K562 (cell line): ENCODE measurements around the gene ZSWIM8. TPM values are rescaled to one million over a fixed set of nuclear protein-coding genes. Genes with fewer than 3 reads are reported as not detected.
"Not testable (repeated sequence)": the region's sequence is repeated elsewhere in the genome, so short reads cannot be mapped to it uniquely, and the experiment has no call there.

Source experiments
- ATAC-seq: fragments of 200-7000 bp; cut with Tn5 transposase; 3 replicates; pipeline ENCODE4 v1.9.1; 2020; ENCODE audit warnings: moderate library complexity
- BruUV-seq: library from RNA; stranded (reverse); fragments of 400-500 nt; replicated peaks from 2 replicates; lab custom pipeline; 2021; lab: Mats Ljungman, UMichigan
- CTCF ChIA-PET: fragments of 300-600 bp; formaldehyde crosslinking; extraction: SDS; loops from one replicate; lab custom pipeline; 2021; ENCODE audit warnings: low intra/inter-chr PET ratio; lab: Yijun Ruan, JAX
- POLR2A ChIA-PET: fragments of 300-600, 350-650 bp; sonication (Branson Sonifier 250); formaldehyde crosslinking; extraction: SDS; loops from one replicate; lab custom pipeline; 2021; ENCODE audit warnings: antibody characterized with exemption, inconsistent platforms; lab: Yijun Ruan, JAX
- DNase-seq, 4 experiments: peaks; one replicate each; pipeline versions ENCODE4 v3.0.0 to v3.0.0-alpha.2; 2011 to 2018; ENCODE audit warnings: low spot score in 3 of 4, mixed read lengths in 3 of 4; ENCODE audit errors: extremely low read depth in 1 of 4
- FAIRE-seq: peaks from 2 replicates; lab custom pipeline; 2011; peaks lifted over from hg19 to GRCh38; lab: Jason Lieb, UNC
- H2AFZ ChIP-seq: 2 replicates; pipeline ENCODE4 v1.6.0; 2011; ENCODE audit warnings: low read depth, low read length, control low read depth, inconsistent platforms
- H3K27ac ChIP-seq: fragments of 200-600 bp; 3 replicates; pipeline ENCODE4 v1.8.0; 2011; ENCODE audit warnings: low read depth, mild to moderate bottlenecking, control low read depth, inconsistent platforms, low read length, moderate library complexity, mixed read lengths; ENCODE audit errors: extremely low read depth
- H3K27me3 ChIP-seq, 2 experiments: fragments of 300-600 bp in 1 of 2; 2 replicates in 1 of 2; 3 replicates in 1 of 2; pipeline versions ENCODE4 v1.6.0 to v1.8.0; 2011; ENCODE audit warnings: inconsistent platforms in 2 of 2, low read length in 2 of 2, mild to moderate bottlenecking in 1 of 2, mixed read lengths in 1 of 2, moderate library complexity in 1 of 2; ENCODE audit not compliant: control insufficient read depth in 2 of 2, insufficient read depth in 2 of 2
- H3K36me3 ChIP-seq: fragments of 300-600 bp; 3 replicates; pipeline ENCODE4 v1.8.0; 2011; ENCODE audit warnings: mild to moderate bottlenecking, low read length, inconsistent platforms; ENCODE audit not compliant: control insufficient read depth, insufficient read depth
- H3K4me1 ChIP-seq, 2 experiments: fragments of 200-600 bp in 1 of 2; replicated peaks in 1 of 2; 2 replicates in 1 of 2; 3 replicates in 1 of 2; pipeline versions ENCODE4 v1.5.1 to v1.8.0; 2011; ENCODE audit warnings: inconsistent platforms in 2 of 2, low read length in 2 of 2, mild to moderate bottlenecking in 1 of 2, mixed read lengths in 1 of 2, moderate library complexity in 1 of 2; ENCODE audit not compliant: control insufficient read depth in 2 of 2, insufficient read depth in 2 of 2
- H3K4me2 ChIP-seq: 2 replicates; pipeline ENCODE4 v1.6.1; 2011; ENCODE audit warnings: low read length, control low read depth, inconsistent platforms, mixed read lengths; ENCODE audit not compliant: insufficient read depth
- H3K4me3 ChIP-seq: fragments of 200-600 bp; sonication (generic), shearing (Covaris generic); 2 replicates; pipeline ENCODE4 v1.5.1; 2016; ENCODE audit warnings: control low read depth, inconsistent platforms
- H3K79me2 ChIP-seq: fragments of 200-600 bp; 3 replicates; pipeline ENCODE4 v1.8.0; 2011; ENCODE audit warnings: low read length, inconsistent platforms; ENCODE audit not compliant: control insufficient read depth, insufficient read depth
- H3K9ac ChIP-seq, 2 experiments: 2 replicates each; pipeline versions ENCODE4 v1.6.0 to v1.6.1; 2011; ENCODE audit warnings: low read depth in 2 of 2, low read length in 2 of 2, control low read depth in 1 of 2, inconsistent platforms in 1 of 2, mild to moderate bottlenecking in 1 of 2, mixed read lengths in 1 of 2; ENCODE audit not compliant: insufficient read depth in 1 of 2
- H3K9me1 ChIP-seq: one replicate; pipeline ENCODE4 v1.6.0; 2011; ENCODE audit warnings: inconsistent platforms, mild to moderate bottlenecking, low read length, moderate library complexity; ENCODE audit not compliant: control insufficient read depth, insufficient read depth
- H3K9me3 ChIP-seq: replicated peaks from 2 replicates; pipeline ENCODE4 v1.5.1; 2011; ENCODE audit warnings: low read depth, low read length, inconsistent platforms; ENCODE audit not compliant: control insufficient read depth, insufficient read depth
- H4K20me1 ChIP-seq: replicated peaks from 2 replicates; pipeline ENCODE4 v1.6.1; 2011; ENCODE audit warnings: low read length, inconsistent platforms, mixed read lengths; ENCODE audit not compliant: control insufficient read depth, insufficient read depth
- ZNF121 ChIP-seq: sonication (generic); formaldehyde crosslinking; conservative IDR thresholded peaks from 2 replicates; pipeline ENCODE4 v1.8.0; 2022; ENCODE audit warnings: missing genetic modification reagents
- WGBS: fragments of 100-300 bp; shearing (Covaris generic); methylation state at CpG from one replicate; pipeline ENCODE4 v1.1.6; 2016; ENCODE audit warnings: low coverage, mixed read lengths; ENCODE audit not compliant: insufficient coverage; ENCODE audit errors: missing lambda C conversion rate; 5-methylcytosine and 5-hydroxymethylcytosine counted together
- in situ Hi-C: fragments of 300-500 bp; cut with MboI; formaldehyde crosslinking; loops from 4 replicates; pipeline ENCODE4 v1.15.0; 2018; ENCODE audit warnings: inconsistent platforms, mixed read lengths
- intact Hi-C: fragments of 100-400 bp; cut with micrococcal nuclease; formaldehyde crosslinking; loops from 2 replicates; pipeline ENCODE4 v1.14.2; 2022
- polyA plus RNA-seq, 8 experiments: library from polyadenylated mRNA; depleted of rRNA in 4 of 8; stranded (reverse) in 5 of 8; unstranded in 3 of 8; fragments of >200 nt; fragmentation: Nextera tagmentation in 2 of 8; fragmentation: Illumina TruSeq in 1 of 8; extraction: Ambion mirVana in 2 of 8; extraction: Trizol in 1 of 8; gene quantifications; 2 replicates each; pipeline versions ENCODE4 v1.2.1 to v1.2.3, GENCODE V29; 2011 to 2014; ENCODE audit warnings: inconsistent platforms in 1 of 8, missing spikeins in 1 of 8
- total RNA-seq, 7 experiments: library from RNA; depleted of rRNA in 6 of 7; stranded (reverse); fragments of >200 nt in 6 of 7; fragmentation: Illumina TruSeq in 2 of 7; extraction: Trizol in 2 of 7; gene quantifications; 2 replicates each; pipeline versions ENCODE4 v1.2.1 to v1.2.3, GENCODE V29; 2011 to 2021; ENCODE audit warnings: low replicate concordance in 1 of 7

ZSWIM8 gene
- total and polyA plus RNA-seq, 9 of the 15 experiments (the other 6 are each of a cell fraction or from before 2014, with no cell fraction given): 5.6 to 47.8 (median 26.7) TPM

DNA sequence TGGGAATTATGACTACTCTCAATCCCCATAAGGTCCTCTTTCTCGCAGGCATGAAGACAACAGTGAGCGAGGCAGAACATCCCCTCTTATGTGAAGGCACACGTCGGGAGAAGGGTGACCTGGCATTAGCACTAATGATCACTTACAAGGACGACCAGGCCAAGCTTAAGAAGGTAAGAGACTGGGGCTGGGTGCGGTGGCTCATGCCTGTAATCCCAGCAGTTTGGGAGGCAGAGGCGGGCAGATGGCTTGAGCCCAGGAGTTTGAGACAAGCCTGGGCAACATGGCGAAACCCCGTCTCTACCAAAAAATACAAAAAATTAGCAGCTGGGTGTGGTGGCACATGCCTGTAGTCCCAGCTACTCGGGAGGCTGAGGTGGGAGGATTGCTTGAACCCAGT is 10.1 kb downstream of the ZSWIM8 start:
- H3K4me1 ChIP-seq, H4K20me1 ChIP-seq, FAIRE-seq, H3K79me2 ChIP-seq, H3K4me3 ChIP-seq, H3K4me2 ChIP-seq, intact Hi-C loops, H3K27ac ChIP-seq, CTCF ChIA-PET, H3K9me3 ChIP-seq, H3K27me3 ChIP-seq, in situ Hi-C loops, ATAC-seq, DNase-seq, H2AFZ ChIP-seq, H3K9me1 ChIP-seq, BruUV-seq, H3K9ac ChIP-seq: not testable (repeated sequence)
- POLR2A ChIA-PET: interaction anchor here (0.7 to 9.0 kb wide), 7 partner anchors 10 to 145 kb away, joined by 3 to 61 read pairs (median 7); partner anchors contain the start of genes CHCHD1 and ZSWIM8
- H3K36me3 ChIP-seq: peaks cover 89% of the 10 kb centered on the region; the same call in 2 of the 3 replicates
- 84% methylated on average over 10 of the region's 10 CpGs for WGBS

DNA sequence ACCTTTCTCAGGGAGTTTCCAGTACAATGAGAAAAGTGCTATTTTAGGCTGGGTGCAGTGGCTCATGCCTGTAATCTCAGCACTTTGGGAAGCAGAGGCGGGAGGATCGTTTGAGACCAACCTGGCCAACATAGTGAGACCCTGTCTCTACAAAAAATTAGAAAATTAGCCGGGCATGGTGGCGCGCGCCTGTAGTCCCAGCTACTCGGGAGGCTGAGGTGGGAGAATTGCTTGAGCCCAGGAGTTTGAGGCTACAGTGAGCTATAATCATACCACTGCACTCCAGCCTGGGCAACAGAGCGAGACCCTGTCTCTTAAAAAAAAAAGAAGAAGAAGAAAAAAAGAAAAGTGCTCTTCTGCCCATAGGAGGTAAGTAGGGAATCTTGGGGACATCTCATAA is 10.6 kb downstream of the ZSWIM8 start:
- H3K4me3 ChIP-seq, H3K9me1 ChIP-seq, H3K79me2 ChIP-seq, BruUV-seq, FAIRE-seq, ATAC-seq, H3K4me2 ChIP-seq, H4K20me1 ChIP-seq, H3K9ac ChIP-seq, H2AFZ ChIP-seq, H3K27me3 ChIP-seq, H3K9me3 ChIP-seq, in situ Hi-C loops, DNase-seq, intact Hi-C loops, CTCF ChIA-PET, H3K27ac ChIP-seq: not testable (repeated sequence)
- H3K4me1 ChIP-seq: peaks cover 0 to 10% of the 10 kb centered on the region in 2 experiments; a peak in 2 of 5 replicates
- TF ChIP-seq ZNF121 (CRISPR knock-in tag): peak; percentile 81
- 93% methylated on average over 7 of the region's 8 CpGs for WGBS
- peaks cover 91% of the 10 kb centered on the region; the same call in 2 of the 3 replicates for H3K36me3 ChIP-seq
- POLR2A ChIA-PET: interaction anchor here (0.7 to 9.0 kb wide), 7 partner anchors 10 to 144 kb away, joined by 3 to 61 read pairs (median 3); partner anchors contain the start of genes CHCHD1 and ZSWIM8
